ENCODE data around the gene PRICKLE1. TPM values are rescaled to one million over a fixed set of nuclear protein-coding genes. Genes with fewer than 3 reads are reported as not detected.

The PRICKLE1 gene
- total RNA-seq, 2 donors from 2014 or later = 7.5 to 12.4 TPM

DNA sequence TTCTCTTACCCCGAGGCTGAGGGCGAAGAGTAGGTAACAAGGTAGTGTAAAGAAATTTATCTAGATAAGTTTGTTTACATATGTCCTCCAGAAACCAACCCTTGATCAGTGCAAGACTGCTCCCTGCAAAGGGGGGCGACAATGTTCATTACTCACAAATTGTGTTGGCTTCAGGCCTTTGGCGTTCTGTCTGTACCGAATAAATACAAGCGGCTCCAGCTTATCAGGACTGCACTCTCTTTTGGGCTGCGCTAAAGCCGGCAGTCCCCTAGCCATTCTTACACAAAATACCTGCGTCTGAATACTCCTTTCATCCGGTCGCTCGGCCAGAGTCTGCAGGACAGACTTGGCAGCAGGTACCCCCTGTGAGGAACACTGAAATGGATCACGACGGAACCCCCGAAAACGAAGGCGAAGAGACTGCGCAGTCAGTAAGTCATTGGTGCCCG, 147.2 kb downstream of the PRICKLE1 start:
- TF ChIP-seq POLR2A (IDR thresholded peaks at IDR 0.05) (no peak), POLR2AphosphoS5 (IDR thresholded peaks at IDR 0.05) (no peak)
- TF ChIP-seq, protein P1, sequence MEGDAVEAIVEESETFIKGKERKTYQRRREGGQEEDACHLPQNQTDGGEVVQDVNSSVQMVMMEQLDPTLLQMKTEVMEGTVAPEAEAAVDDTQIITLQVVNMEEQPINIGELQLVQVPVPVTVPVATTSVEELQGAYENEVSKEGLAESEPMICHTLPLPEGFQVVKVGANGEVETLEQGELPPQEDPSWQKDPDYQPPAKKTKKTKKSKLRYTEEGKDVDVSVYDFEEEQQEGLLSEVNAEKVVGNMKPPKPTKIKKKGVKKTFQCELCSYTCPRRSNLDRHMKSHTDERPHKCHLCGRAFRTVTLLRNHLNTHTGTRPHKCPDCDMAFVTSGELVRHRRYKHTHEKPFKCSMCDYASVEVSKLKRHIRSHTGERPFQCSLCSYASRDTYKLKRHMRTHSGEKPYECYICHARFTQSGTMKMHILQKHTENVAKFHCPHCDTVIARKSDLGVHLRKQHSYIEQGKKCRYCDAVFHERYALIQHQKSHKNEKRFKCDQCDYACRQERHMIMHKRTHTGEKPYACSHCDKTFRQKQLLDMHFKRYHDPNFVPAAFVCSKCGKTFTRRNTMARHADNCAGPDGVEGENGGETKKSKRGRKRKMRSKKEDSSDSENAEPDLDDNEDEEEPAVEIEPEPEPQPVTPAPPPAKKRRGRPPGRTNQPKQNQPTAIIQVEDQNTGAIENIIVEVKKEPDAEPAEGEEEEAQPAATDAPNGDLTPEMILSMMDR (IDR thresholded peaks at IDR 0.05) = no peak
- Histone ChIP-seq H3K4me1 (replicated peaks) (no peaks in the 10 kb centered on the region), H3K4me3 (no peak overlapping the region), H3K9me3 (no peaks in the 10 kb centered on the region), H3K27ac (no peak overlapping the region), H3K27me3 (replicated peaks; ENCODE audit: insufficient read depth) (no peaks in the 10 kb centered on the region), H3K36me3 (no peaks in the 10 kb centered on the region)
- DNase-seq (ENCODE audit: low spot score) = no peak
- WGBS = 81% methylated on average over 19 of the region's 19 CpGs
- intact Hi-C loops (cut with DNase I) = no loop called here

DNA sequence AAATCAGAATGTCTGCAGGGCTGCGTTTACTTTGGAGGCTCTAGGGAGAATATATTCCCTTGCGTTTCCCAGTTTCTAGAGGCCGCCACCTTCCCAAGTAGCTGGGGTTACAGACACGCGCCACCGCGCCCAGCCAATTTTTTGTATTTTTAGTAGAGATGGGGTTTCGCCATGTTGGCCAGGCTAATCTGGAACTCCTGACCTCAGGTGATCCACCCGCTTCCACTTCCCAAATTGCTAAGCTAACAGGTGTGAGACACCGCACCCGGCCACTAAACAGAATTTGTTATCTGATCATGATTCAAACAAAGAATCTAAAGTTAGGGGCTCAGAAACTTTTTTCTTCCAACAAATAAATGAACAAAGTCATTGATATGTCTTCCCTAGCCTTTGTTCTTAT, 148.9 kb downstream of the PRICKLE1 start:
- WGBS = over 99% methylated on average over 11 of the region's 11 CpGs
- no peak overlapping the region for H3K4me3 ChIP-seq
- H3K9me3 ChIP-seq = no peaks in the 10 kb centered on the region
- intact Hi-C loops (cut with DNase I) = no loop called here
- no peak overlapping the region for H3K27ac ChIP-seq
- H3K4me1 ChIP-seq (replicated peaks) = no peaks in the 10 kb centered on the region
- DNase-seq (ENCODE audit: low spot score) = no peak
- H3K36me3 ChIP-seq = no peaks in the 10 kb centered on the region
- no peak for TF ChIP-seq POLR2A (IDR thresholded peaks at IDR 0.05)
- no peak for TF ChIP-seq POLR2AphosphoS5 (IDR thresholded peaks at IDR 0.05)
- TF ChIP-seq, protein P1 (IDR thresholded peaks at IDR 0.05) = no peak
- H3K27me3 ChIP-seq (replicated peaks; ENCODE audit: insufficient read depth) = no peaks in the 10 kb centered on the region

DNA sequence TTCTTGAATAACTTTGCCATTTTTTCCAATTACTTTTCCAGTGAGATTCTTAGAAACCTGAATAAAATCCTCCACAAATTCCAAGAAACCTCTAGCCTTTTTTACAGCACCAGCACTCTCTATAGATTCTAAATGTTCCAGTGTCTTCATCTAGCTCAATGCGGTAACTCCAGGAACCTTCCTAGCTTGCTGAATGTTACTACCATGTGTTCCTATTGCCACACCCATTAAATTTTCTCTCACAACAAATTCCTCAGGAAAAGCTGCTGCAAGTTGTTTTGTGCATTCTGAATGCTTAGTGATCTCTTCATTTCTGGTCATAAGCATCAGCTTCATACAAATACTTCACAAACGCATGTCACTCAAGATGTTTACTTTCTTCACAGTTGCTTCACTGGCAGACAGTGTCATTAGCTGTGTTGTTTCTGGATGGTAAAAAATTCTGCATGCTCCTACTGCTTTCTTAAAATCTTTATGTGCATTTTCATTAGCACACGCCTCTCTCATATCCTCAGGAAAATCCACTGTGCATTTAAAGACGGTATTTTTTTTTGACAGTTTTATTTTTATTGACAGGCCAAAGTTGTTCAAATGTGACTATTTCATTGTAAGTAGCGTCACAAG, 156.9 kb downstream of the PRICKLE1 start:
- no peak for DNase-seq (ENCODE audit: low spot score)
- H3K4me3 ChIP-seq = no peak overlapping the region
- no peak overlapping the region for H3K27ac ChIP-seq
- H3K36me3 ChIP-seq = no peaks in the 10 kb centered on the region
- no peaks in the 10 kb centered on the region for H3K4me1 ChIP-seq (replicated peaks)
- WGBS = 98% methylated on average over 5 of the region's 5 CpGs
- TF ChIP-seq, protein P1 (IDR thresholded peaks at IDR 0.05) = no peak
- TF ChIP-seq POLR2A (IDR thresholded peaks at IDR 0.05) = no peak
- TF ChIP-seq POLR2AphosphoS5 (IDR thresholded peaks at IDR 0.05) = no peak
- intact Hi-C loops (cut with DNase I) = no loop called here
- no peaks in the 10 kb centered on the region for H3K9me3 ChIP-seq
- no peaks in the 10 kb centered on the region for H3K27me3 ChIP-seq (replicated peaks; ENCODE audit: insufficient read depth)

DNA sequence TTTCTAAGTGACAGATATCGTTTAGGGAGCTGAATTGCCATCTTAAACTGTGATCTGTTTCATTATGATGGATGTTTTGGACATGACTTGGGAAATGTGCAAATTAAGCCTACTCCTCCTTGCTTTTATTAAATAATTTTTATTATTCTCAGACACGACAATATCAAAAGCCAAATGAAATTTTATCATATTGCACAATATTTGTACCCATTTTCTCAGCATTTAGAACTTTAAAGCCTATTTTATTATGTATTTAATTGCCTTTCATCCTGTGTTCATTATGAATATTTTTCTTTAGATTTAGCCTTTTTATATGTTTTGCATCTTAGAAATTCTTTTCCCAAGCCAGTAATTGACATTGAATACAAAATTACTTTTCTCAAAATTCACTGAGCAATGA, 160.7 kb downstream of the PRICKLE1 start:
- intact Hi-C loops (cut with DNase I) = no loop called here
- Histone ChIP-seq H3K27me3 (replicated peaks; ENCODE audit: insufficient read depth) (no peaks in the 10 kb centered on the region), H3K27ac (no peak overlapping the region), H3K4me1 (replicated peaks) (no peaks in the 10 kb centered on the region), H3K9me3 (no peaks in the 10 kb centered on the region), H3K36me3 (no peaks in the 10 kb centered on the region), H3K4me3 (no peak overlapping the region)
- 90% methylated on average over 2 of the region's 2 CpGs for WGBS
- no peak for DNase-seq (ENCODE audit: low spot score)
- no peak for TF ChIP-seq POLR2A (IDR thresholded peaks at IDR 0.05)
- TF ChIP-seq, protein P1 (IDR thresholded peaks at IDR 0.05) = no peak
- TF ChIP-seq POLR2AphosphoS5 (IDR thresholded peaks at IDR 0.05) = no peak

DNA sequence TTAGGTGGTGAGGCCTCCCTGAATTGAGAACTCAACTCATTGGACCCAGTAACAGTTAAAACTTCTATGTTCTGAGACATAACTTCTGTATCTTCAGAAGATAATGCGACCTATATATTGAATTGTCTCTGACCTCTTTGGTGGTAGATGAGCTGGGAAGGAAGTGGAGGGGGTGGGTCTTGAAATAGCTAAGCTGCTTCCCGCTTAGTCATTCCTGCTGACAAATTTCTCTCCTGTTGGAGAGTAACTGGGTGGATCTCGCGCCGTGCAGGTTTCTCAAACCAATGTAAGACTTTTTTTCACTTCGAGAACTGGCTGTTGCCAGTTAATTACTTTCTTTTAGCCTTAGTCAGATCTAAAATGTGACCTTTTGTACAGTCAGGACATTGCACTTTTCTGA, 162.8 kb downstream of the PRICKLE1 start:
- H3K36me3 ChIP-seq = no peaks in the 10 kb centered on the region
- intact Hi-C loops (cut with DNase I) = no loop called here
- H3K4me1 ChIP-seq (replicated peaks) = no peaks in the 10 kb centered on the region
- no peak for DNase-seq (ENCODE audit: low spot score)
- no peak overlapping the region for H3K27ac ChIP-seq
- WGBS = 92% methylated on average over 6 of the region's 6 CpGs
- no peaks in the 10 kb centered on the region for H3K27me3 ChIP-seq (replicated peaks; ENCODE audit: insufficient read depth)
- TF ChIP-seq POLR2AphosphoS5 (IDR thresholded peaks at IDR 0.05) (no peak), POLR2A (IDR thresholded peaks at IDR 0.05) (no peak)
- TF ChIP-seq, protein P1 (IDR thresholded peaks at IDR 0.05) = no peak
- no peaks in the 10 kb centered on the region for H3K9me3 ChIP-seq
- H3K4me3 ChIP-seq = no peak overlapping the region
